ENCODE data around the gene ADGRA1.

ADGRA1 gene

DNA sequence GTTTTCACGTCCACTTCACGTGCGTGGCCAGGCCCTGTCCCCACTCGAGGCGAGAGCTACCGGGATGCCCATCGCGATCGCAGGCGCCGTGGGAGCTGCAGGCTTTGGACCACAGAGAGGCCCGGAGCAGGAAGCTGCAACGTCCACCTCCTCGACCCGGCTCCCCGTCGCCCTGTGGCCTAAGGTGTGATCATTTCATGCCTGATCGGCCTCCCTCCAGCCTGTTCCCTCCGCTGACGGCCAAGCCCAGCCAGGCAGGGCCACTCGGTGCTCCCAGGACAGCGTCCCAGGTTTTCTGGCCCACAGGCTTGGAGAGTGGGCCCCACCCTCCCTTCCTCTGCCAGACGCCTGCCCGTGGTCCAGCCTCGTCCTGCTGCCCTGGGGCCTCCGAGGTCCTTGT, 91.9 kb downstream of the ADGRA1 start:
- no peak for DNase-seq (ENCODE audit: low spot score)

DNA sequence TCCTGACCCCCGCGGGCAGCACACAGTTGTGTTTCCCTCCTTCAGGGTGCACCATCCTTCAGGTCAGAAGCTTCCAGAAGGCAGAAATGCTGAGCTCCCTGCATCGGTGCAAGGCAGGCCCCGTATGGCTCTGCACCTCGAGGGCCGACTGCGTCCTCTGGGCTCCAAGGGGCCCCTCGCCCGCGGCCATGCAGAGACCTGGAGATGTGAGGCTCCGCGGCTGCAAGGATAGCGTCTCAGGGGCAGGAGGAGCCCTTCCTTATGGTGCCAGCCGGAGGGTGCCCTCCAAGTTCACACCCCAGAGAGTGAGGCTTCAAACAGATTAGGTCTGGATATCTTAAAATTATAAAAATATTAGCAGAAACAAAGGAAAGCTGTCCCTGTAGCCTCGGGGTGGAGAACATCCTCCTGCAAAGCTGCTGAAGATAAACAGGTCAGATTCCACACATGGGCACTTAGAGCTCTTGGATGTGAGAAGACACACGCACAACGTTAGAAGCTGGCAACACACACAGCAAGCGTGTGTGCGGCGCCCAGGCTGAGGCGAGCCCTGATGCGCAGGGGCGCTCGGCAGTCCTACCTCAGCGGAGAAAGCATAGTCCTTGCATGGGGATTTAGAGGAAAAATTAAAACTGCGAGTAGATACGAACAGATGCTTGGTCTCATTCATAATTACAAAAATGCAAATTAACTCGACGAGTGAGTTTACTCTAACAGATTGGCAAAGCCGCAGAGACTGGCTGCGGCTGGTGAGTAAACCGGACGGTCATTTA, 92.7 kb downstream of the ADGRA1 start:
- DNase-seq (ENCODE audit: low spot score) = no peak

DNA sequence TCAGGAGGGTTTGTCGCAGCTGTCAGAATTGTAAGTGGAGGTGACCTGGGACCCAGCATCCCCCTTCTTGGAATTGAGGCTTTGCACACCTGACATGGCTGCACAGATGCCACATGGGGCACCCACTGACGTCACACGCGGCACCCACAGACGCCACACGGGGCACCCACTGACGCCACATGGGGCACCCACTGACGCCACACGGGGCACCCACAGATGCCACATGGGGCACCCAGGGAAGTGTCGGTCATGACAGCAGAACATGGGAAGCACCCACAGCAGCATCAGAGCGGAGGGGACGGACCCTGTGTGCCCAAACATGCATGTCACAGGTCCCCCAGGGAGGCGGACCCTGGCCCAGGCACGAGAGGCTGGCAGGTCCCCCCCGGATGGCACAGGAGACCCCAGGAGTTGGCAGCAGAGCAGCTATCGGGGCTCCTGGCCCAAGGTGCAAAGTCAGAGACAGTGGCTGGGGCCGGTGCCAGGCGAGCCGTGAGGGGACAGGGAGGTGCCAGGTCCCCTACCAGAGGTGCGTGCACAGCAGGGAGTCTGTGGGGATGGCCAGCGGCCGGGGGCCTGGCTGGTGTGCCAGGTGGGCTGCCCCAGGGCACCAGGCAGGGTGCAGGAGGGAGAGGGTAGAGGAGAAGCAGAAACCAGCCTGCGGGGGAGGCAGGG, 93.4 kb downstream of the ADGRA1 start:
- DNase-seq (ENCODE audit: low spot score) = no peak

Measured in NAMALWA (cell line).